Uterus (tissue), 2 donors: ENCODE measurements around the gene SLC8A1.

Experiments
- POLR2A ChIP-seq, 2 donors: fragments of 450-650 bp; IDR thresholded peaks; one replicate each; pipeline ENCODE4 v1.6.1; 2016; ENCODE audit warnings: antibody characterized with exemption in 2 of 2, mild to moderate bottlenecking in 1 of 2, moderate library complexity in 1 of 2
- TF ChIP-seq, protein P1 (sequence below), 4 experiments: fragments of 200-600 bp in 2 of 4; fragments of 450-650 bp in 2 of 4; sonication (generic) in 2 of 4; IDR thresholded peaks; one replicate each; pipeline ENCODE4 v1.5.1; 2016 to 2019; ENCODE audit warnings: antibody characterized with exemption in 4 of 4, mild to moderate bottlenecking in 2 of 4, moderate library complexity in 1 of 4

DNA sequence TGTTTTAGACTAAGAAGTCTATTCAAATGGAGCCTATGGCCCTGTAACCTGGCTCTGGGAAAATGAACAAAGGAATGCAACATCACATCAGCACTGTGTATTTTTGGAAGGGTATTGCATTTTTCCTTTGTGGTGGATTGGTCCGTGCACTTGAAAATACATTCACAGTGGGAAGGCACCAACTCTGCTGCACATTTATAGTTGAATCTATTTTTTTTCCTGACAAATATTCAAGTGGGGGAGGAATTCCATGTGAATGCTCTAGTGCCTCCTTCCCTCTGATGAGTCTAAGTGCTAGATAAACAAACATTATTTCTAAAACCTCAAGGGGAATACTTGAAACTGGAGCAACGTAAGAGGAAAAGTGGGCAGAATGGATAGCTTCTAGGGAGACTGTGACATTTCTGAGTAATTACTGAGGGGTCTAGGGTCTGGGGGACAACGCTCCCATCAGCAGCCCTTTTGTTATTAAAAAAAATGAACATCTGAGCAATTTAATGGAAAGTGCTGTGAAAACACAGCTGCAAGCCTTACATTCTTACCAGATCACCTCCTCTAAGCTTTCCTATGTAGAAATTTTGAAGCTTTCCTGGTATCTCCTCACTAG, 208.2 kb downstream of the SLC8A1 start:
- TF ChIP-seq, protein P1, sequence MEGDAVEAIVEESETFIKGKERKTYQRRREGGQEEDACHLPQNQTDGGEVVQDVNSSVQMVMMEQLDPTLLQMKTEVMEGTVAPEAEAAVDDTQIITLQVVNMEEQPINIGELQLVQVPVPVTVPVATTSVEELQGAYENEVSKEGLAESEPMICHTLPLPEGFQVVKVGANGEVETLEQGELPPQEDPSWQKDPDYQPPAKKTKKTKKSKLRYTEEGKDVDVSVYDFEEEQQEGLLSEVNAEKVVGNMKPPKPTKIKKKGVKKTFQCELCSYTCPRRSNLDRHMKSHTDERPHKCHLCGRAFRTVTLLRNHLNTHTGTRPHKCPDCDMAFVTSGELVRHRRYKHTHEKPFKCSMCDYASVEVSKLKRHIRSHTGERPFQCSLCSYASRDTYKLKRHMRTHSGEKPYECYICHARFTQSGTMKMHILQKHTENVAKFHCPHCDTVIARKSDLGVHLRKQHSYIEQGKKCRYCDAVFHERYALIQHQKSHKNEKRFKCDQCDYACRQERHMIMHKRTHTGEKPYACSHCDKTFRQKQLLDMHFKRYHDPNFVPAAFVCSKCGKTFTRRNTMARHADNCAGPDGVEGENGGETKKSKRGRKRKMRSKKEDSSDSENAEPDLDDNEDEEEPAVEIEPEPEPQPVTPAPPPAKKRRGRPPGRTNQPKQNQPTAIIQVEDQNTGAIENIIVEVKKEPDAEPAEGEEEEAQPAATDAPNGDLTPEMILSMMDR (IDR thresholded peaks at IDR 0.05), result no peak
- TF ChIP-seq POLR2A (IDR thresholded peaks at IDR 0.05), result no peak
